Measurements from ENCODE around the gene ATRIP. TPM values are rescaled to one million over a fixed set of nuclear protein-coding genes. Genes with fewer than 3 reads are reported as not detected.

ATRIP gene
- total and polyA plus RNA-seq, 8 donors, result 2.3 to 34.4 (median 4.6) TPM

GRCh38 chr3:48465531-48466378 lies 19.2 kb downstream of the ATRIP start:
- TF ChIP-seq POLR2AphosphoS5 (IDR thresholded peaks at IDR 0.05), result peak; percentile 86 to 96 (median 96)
- no peak for TF ChIP-seq EP300 (IDR thresholded peaks at IDR 0.05)
- peak in 4 of 7 experiments; percentile 52 to 96 (median 68) for TF ChIP-seq CTCF (IDR thresholded peaks at IDR 0.05)
- peak in 2 of 4 donors; percentile 63 to 88 for TF ChIP-seq POLR2A (IDR thresholded peaks at IDR 0.05)
- intact Hi-C loops (cut with DNase I; ENCODE audit: low total_unique reads), result no loop called here
- 0 to 2% (median 1%) methylated on average over 8 to 21 of the region's 21 CpGs for WGBS, 5 donors
- DNase-seq, result peak; percentile 97 to 100
- Histone ChIP-seq H3K36me3 (peaks cover 41 to 59% (median 47%) of the 10 kb centered on the region in 4 donors), H3K4me3 (peak overlapping the region; percentile 49 to 61 (median 56)), H3K9me3 (no peaks in the 10 kb centered on the region), H3K4me1 (peaks cover 43 to 64% (median 59%) of the 10 kb centered on the region in 4 donors), H3K27me3 (no peaks in the 10 kb centered on the region), H3K27ac (peak overlapping the region; percentile 97 to 100 (median 100))

GRCh38 chr3:48466386-48467109 lies 20.0 kb downstream of the ATRIP start:
- peak; percentile 54 to 66 for DNase-seq
- Histone ChIP-seq H3K27me3 (no peaks in the 10 kb centered on the region), H3K36me3 (peaks cover 33 to 52% (median 39%) of the 10 kb centered on the region in 4 donors), H3K4me3 (peak overlapping the region; percentile 49 to 61 (median 56)), H3K9me3 (no peaks in the 10 kb centered on the region), H3K27ac (peak overlapping the region; percentile 97 to 100 (median 100)), H3K4me1 (peaks cover 44 to 72% (median 67%) of the 10 kb centered on the region in 4 donors)
- 2 to 12% (median 8%) methylated on average over 7 to 19 of the region's 19 CpGs for WGBS, 5 donors
- TF ChIP-seq POLR2A (IDR thresholded peaks at IDR 0.05), result no peak
- no peak for TF ChIP-seq EP300 (IDR thresholded peaks at IDR 0.05)
- TF ChIP-seq POLR2AphosphoS5 (IDR thresholded peaks at IDR 0.05), result peak in 2 of 3 donors; percentile 9 to 29
- intact Hi-C loops (cut with DNase I; ENCODE audit: low total_unique reads), result no loop called here

- Histone ChIP-seq H3K4me1 (peaks cover 50 to 78% (median 72%) of the 10 kb centered on the region in 4 donors), H3K27ac (peak overlapping the region; percentile 97 to 100 (median 100)), H3K9me3 (no peaks in the 10 kb centered on the region), H3K4me3 (peak overlapping the region; percentile 49 to 61 (median 56)), H3K36me3 (peaks cover 30 to 52% (median 37%) of the 10 kb centered on the region in 4 donors), H3K27me3 (no peaks in the 10 kb centered on the region)
- no peak for TF ChIP-seq POLR2AphosphoS5 (IDR thresholded peaks at IDR 0.05)
- TF ChIP-seq CTCF (IDR thresholded peaks at IDR 0.05), result no peak
- TF ChIP-seq POLR2A (IDR thresholded peaks at IDR 0.05), result no peak
- TF ChIP-seq EP300 (IDR thresholded peaks at IDR 0.05), result no peak
- 43 to 66% (median 53%) methylated on average over 5 to 9 of the region's 9 CpGs for WGBS, 5 donors
- intact Hi-C loops (cut with DNase I; ENCODE audit: low total_unique reads), result no loop called here
- DNase-seq, result no peak
These were observed 20.5 kb downstream of the ATRIP start for GRCh38 chr3:48467110-48467454.

DNA sequence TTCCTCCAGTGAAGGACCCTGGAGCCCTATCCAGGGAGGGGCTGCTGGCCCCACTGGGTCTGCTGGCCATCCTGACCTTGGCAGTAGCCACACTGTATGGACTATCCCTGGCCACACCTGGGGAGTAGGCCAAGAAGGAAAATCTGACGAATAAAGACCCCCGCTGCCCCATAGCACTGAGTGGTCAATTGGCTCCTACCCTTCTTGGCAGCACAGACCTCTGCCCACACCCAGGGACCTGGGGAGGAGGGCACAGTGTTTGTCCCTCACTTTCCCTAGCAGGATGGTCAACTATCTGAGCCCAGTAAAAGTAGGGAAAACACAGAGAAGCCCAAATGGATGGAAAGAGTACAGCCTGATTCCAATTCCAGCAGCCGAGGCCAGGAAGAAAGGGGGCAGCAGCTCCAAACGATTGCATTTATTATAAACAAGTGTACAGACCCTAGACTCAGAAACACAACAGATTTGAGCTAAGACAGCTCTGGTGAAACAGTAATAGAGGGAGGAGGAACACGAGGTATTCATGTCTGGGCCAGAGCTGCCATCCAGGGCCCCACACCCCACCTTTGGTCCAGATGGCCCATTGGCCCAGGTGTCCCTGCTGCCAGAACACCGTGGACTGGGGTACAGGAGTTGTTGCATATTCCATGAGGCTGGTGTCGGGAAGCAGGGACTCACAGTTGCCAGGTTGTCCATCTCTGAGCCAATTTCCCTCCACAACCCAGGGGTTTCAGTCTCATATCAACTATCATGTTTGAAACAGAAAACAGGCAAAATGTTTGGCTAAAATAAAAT lies 21.1 kb downstream of the ATRIP start:
- DNase-seq, result peak in 1 of 2 donors; percentile 6
- no peaks in the 10 kb centered on the region for H3K27me3 ChIP-seq
- H3K4me3 ChIP-seq, result peak overlapping the region; percentile 49 to 61 (median 56)
- intact Hi-C loops (cut with DNase I; ENCODE audit: low total_unique reads), result no loop called here
- H3K4me1 ChIP-seq, result peaks cover 52 to 83% (median 77%) of the 10 kb centered on the region in 4 donors
- H3K9me3 ChIP-seq, result no peaks in the 10 kb centered on the region
- H3K36me3 ChIP-seq, result peaks cover 30 to 52% (median 37%) of the 10 kb centered on the region in 4 donors
- no peak for TF ChIP-seq CTCF (IDR thresholded peaks at IDR 0.05)
- TF ChIP-seq EP300 (IDR thresholded peaks at IDR 0.05), result no peak
- no peak for TF ChIP-seq POLR2A (IDR thresholded peaks at IDR 0.05)
- TF ChIP-seq POLR2AphosphoS5 (IDR thresholded peaks at IDR 0.05), result no peak
- 55 to 61% (median 58%) methylated on average over 7 of the region's 7 CpGs for WGBS, 5 donors
- peak overlapping the region; percentile 97 to 100 (median 100) for H3K27ac ChIP-seq

All from stomach (tissue), 9 donors.